HepG2 (cell line): ENCODE results near the gene ESYT2. TPM values are rescaled to one million over a fixed set of nuclear protein-coding genes. Genes with fewer than 3 reads are reported as not detected.

Source experiments
- ATAC-seq: fragments of 200-7000 bp; cut with Tn5 transposase; 3 replicates; pipeline ENCODE4 v1.9.1; 2020; ENCODE audit warnings: mild to moderate bottlenecking, moderate library complexity
- BruUV-seq: library from RNA; stranded (reverse); fragments of 400-500 nt; replicated peaks from 2 replicates; lab custom pipeline; 2021; lab: Mats Ljungman, UMichigan
- CTCF ChIA-PET: fragments of 300-600 bp; formaldehyde crosslinking; extraction: SDS; loops from one replicate; lab custom pipeline; 2021; ENCODE audit warnings: low total read pairs, inconsistent platforms, low intra/inter-chr PET ratio; lab: Yijun Ruan, JAX
- POLR2A ChIA-PET: fragments of 350-600 bp; sonication (Branson Sonifier 250); formaldehyde crosslinking; loops from one replicate; lab custom pipeline; 2020; ENCODE audit warnings: antibody characterized with exemption, inconsistent platforms; lab: Yijun Ruan, JAX
- DNase-seq: peaks from one replicate; pipeline ENCODE4 v3.0.0-alpha.2; 2015; ENCODE audit warnings: low spot score
- FAIRE-seq: peaks from 3 replicates; lab custom pipeline; 2011; peaks lifted over from hg19 to GRCh38; lab: Jason Lieb, UNC
- H2AFZ ChIP-seq: one replicate; pipeline ENCODE4 v1.6.1; 2011; ENCODE audit warnings: low read length, inconsistent platforms
- H3K27ac ChIP-seq: fragments of 300-600 bp; 3 replicates; pipeline ENCODE4 v1.8.0; 2011; ENCODE audit warnings: mixed run types, mild to moderate bottlenecking, mixed read lengths, low read length, inconsistent platforms; ENCODE audit not compliant: insufficient read depth; ENCODE audit errors: extremely low read length
- H3K27me3 ChIP-seq, 2 experiments: fragments of 200-600 bp in 1 of 2; 2 replicates in 1 of 2; 3 replicates in 1 of 2; pipeline versions ENCODE4 v1.6.0 to v1.8.0; 2011; ENCODE audit warnings: low read length in 2 of 2, mild to moderate bottlenecking in 2 of 2, moderate library complexity in 2 of 2, inconsistent platforms in 1 of 2; ENCODE audit not compliant: insufficient read depth in 2 of 2, control insufficient read depth in 1 of 2
- H3K36me3 ChIP-seq, 2 experiments: fragments of 200-600 bp in 1 of 2; replicated peaks in 1 of 2; 2 replicates in 1 of 2; 3 replicates in 1 of 2; pipeline versions ENCODE4 v1.5.1 to v1.8.0; 2011; ENCODE audit warnings: low read length in 2 of 2, inconsistent platforms in 1 of 2; ENCODE audit not compliant: insufficient read depth in 2 of 2, control insufficient read depth in 1 of 2
- H3K4me1 ChIP-seq: 2 replicates; pipeline ENCODE4 v1.5.1; 2012; ENCODE audit warnings: low read length, inconsistent platforms; ENCODE audit not compliant: insufficient read depth
- H3K4me2 ChIP-seq: 2 replicates; pipeline ENCODE4 v1.6.0; 2011; ENCODE audit warnings: low read depth, low read length, inconsistent platforms
- H3K4me3 ChIP-seq, 3 experiments: fragments of 200-600 bp in 1 of 3; sonication (generic), shearing (Covaris generic) in 1 of 3; replicated peaks in 1 of 3; 2 replicates each; pipeline ENCODE4 v1.5.1; 2011 to 2016; ENCODE audit warnings: low read length in 3 of 3, inconsistent platforms in 2 of 3, low read depth in 2 of 3, mild to moderate bottlenecking in 2 of 3, control low read depth in 1 of 3, mixed read lengths in 1 of 3; ENCODE audit not compliant: insufficient read depth in 1 of 3
- H3K79me2 ChIP-seq: one replicate; pipeline ENCODE4 v1.6.1; 2011; ENCODE audit warnings: low read length, inconsistent platforms; ENCODE audit not compliant: insufficient read depth
- H3K9ac ChIP-seq: 2 replicates; pipeline ENCODE4 v1.6.0; 2011; ENCODE audit warnings: mild to moderate bottlenecking, low read depth, low read length, inconsistent platforms; ENCODE audit not compliant: insufficient read depth
- H3K9me3 ChIP-seq: 2 replicates; pipeline ENCODE4 v1.5.1; 2012; ENCODE audit warnings: mild to moderate bottlenecking, low read length
- H4K20me1 ChIP-seq: 2 replicates; pipeline ENCODE4 v1.6.0; 2011; ENCODE audit warnings: inconsistent platforms, mild to moderate bottlenecking, low read length, moderate library complexity; ENCODE audit not compliant: insufficient read depth
- NCOA1 ChIP-seq: sonication (generic); formaldehyde crosslinking; IDR thresholded peaks from 2 replicates; pipeline ENCODE4 v1.9.0; 2021; ENCODE audit warnings: missing genetic modification reagents
- NCOA5 ChIP-seq: sonication (generic); formaldehyde crosslinking; IDR thresholded peaks from 2 replicates; pipeline ENCODE4 v1.4.0; 2020; ENCODE audit warnings: missing genetic modification reagents
- PCBP1 ChIP-seq: fragments of 200-400 bp; formaldehyde crosslinking; IDR thresholded peaks from 2 replicates; pipeline ENCODE4 v1.6.1; 2017; ENCODE audit warnings: mild to moderate bottlenecking, low read depth, low read length, borderline replicate concordance
- RARG ChIP-seq: sonication (generic); formaldehyde crosslinking; IDR thresholded peaks from 2 replicates; pipeline ENCODE4 v1.4.0; 2020; ENCODE audit warnings: low read depth, mild to moderate bottlenecking, missing genetic modification reagents
- SIX4 ChIP-seq: sonication (generic); formaldehyde crosslinking; IDR thresholded peaks from 2 replicates; pipeline ENCODE4 v1.4.0; 2020; ENCODE audit warnings: missing genetic modification reagents
- SRY ChIP-seq: sonication (generic); formaldehyde crosslinking; IDR thresholded peaks from 2 replicates; pipeline ENCODE4 v1.8.0; 2022; ENCODE audit warnings: mild to moderate bottlenecking, missing genetic modification reagents
- ZNF570 ChIP-seq: sonication (generic); formaldehyde crosslinking; IDR thresholded peaks from 2 replicates; pipeline ENCODE4 v1.4.0; 2020; ENCODE audit warnings: mild to moderate bottlenecking, missing genetic modification reagents, borderline replicate concordance
- WGBS: methylation state at CpG from one replicate; pipeline ENCODE4 v1.1.6; 2017; ENCODE audit warnings: low lambda C conversion rate; 5-methylcytosine and 5-hydroxymethylcytosine counted together
- in situ Hi-C: cut with HindIII; loops from 2 replicates; pipeline ENCODE4 v1.10.0; 2017; ENCODE audit warnings: low pct_unique_long_range_greater_than_20kb; ENCODE audit not compliant: extremely low pct_ligation_motif_present
- intact Hi-C: fragments of 100-400 bp; cut with micrococcal nuclease; formaldehyde crosslinking; loops from one replicate; pipeline ENCODE4 v1.10.0; 2022; ENCODE audit not compliant: unreplicated experiment
- polyA plus RNA-seq, 8 experiments: library from polyadenylated mRNA; depleted of rRNA in 3 of 8; stranded (reverse) in 7 of 8; unstranded in 1 of 8; fragments of >200 nt; fragmentation: Illumina TruSeq in 4 of 8; extraction: Trizol in 4 of 8; gene quantifications; 2 replicates each; pipeline versions ENCODE4 v1.2.1 to v1.2.3, GENCODE V29; 2011 to 2016; ENCODE audit warnings: low read depth in 4 of 8, missing spikeins in 1 of 8, mixed read lengths in 1 of 8; ENCODE audit not compliant: insufficient read depth in 1 of 8
- total RNA-seq, 5 experiments: library from RNA; depleted of rRNA; stranded (reverse); fragments of >200 nt; fragmentation: Illumina TruSeq; extraction: Trizol; gene quantifications; 2 replicates each; pipeline ENCODE4 v1.2.3, GENCODE V29; 2016; ENCODE audit warnings: low read depth in 1 of 5
- TF ChIP-seq, protein P1 (sequence below): sonication (generic); formaldehyde crosslinking; IDR thresholded peaks from 2 replicates; pipeline ENCODE4 v1.8.1; 2023; ENCODE audit warnings: mild to moderate bottlenecking, missing genetic modification reagents, borderline replicate concordance
- TF ChIP-seq, protein P2 (sequence below): IDR thresholded peaks from 2 replicates; pipeline ENCODE4 v1.6.1; 2016; ENCODE audit warnings: mild to moderate bottlenecking

ESYT2 gene
- total and polyA plus RNA-seq, 2 of the 13 experiments (the other 11 are each of a cell fraction or from before 2014, with no cell fraction given) = 28.5 to 37.3 TPM

DNA sequence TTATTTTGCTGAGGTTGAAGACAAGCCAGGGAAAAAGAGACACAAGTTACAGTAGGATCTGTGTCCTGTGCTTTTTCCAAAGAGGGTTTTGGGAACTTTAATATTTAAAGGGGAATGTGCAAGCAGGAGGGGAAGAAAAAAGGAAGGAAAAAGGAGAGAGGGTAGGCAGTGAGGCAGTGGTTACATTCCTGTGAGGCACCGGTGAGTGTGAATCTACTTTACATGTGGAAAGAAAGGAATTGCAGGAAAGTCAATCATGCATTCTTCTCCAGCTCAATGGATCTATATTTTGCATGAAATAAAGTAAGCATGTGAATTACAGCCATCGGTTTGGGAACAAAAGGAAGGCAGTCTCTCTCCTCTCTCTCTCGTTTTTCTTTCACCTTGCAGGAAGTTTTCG is 14.5 kb upstream of the ESYT2 start:
- Histone ChIP-seq H3K4me2 (no peak overlapping the region), H2AFZ (no peak overlapping the region), H3K79me2 (no peaks in the 10 kb centered on the region), H3K9ac (no peak overlapping the region), H3K27me3 (peaks cover 0 to 1% of the 10 kb centered on the region in 2 experiments; a peak in 1 of 5 replicates), H3K9me3 (no peaks in the 10 kb centered on the region; the same call in 1 of the 2 replicates), H3K36me3 (no peaks in the 10 kb centered on the region), H4K20me1 (no peaks in the 10 kb centered on the region), H3K27ac (no peak overlapping the region), H3K4me3 (no peak overlapping the region), H3K4me1 (peaks cover 23% of the 10 kb centered on the region)
- intact Hi-C loops = no loop called here
- no peak for FAIRE-seq
- in situ Hi-C loops = no loop called here
- ChIA-PET CTCF (no interaction called here), POLR2A (no interaction called here)
- ATAC-seq = no peak; the same call in 2 of the 3 replicates
- 38% methylated on average over 4 of the region's 4 CpGs for WGBS
- DNase-seq = no peak
- BruUV-seq = no TSS peak
- TF ChIP-seq NCOA5 (CRISPR knock-in tag) (no peak), SIX4 (CRISPR knock-in tag) (no peak), RARG (CRISPR knock-in tag) (no peak), SRY (CRISPR knock-in tag) (no peak), ZNF570 (no peak), NCOA1 (no peak), PCBP1 (no peak)
- TF ChIP-seq, protein P1, sequence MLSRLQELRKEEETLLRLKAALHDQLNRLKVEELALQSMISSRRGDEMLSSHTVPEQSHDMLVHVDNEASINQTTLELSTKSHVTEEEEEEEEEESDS (CRISPR knock-in tag) = no peak
- TF ChIP-seq, protein P2, sequence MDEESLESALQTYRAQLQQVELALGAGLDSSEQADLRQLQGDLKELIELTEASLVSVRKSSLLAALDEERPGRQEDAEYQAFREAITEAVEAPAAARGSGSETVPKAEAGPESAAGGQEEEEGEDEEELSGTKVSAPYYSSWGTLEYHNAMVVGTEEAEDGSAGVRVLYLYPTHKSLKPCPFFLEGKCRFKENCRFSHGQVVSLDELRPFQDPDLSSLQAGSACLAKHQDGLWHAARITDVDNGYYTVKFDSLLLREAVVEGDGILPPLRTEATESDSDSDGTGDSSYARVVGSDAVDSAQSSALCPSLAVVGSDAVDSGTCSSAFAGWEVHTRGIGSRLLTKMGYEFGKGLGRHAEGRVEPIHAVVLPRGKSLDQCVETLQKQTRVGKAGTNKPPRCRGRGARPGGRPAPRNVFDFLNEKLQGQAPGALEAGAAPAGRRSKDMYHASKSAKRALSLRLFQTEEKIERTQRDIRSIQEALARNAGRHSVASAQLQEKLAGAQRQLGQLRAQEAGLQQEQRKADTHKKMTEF (CRISPR knock-in tag) = no peak
